Activated CD4-positive, CD25-positive, alpha-beta regulatory T cell treated with anti-CD3 and anti-CD28 coated beads, Interleukin-2, amount 50 U/mL, for 16 hours (primary cell): ENCODE results near the gene THSD4.

Source experiments
- DNase-seq: peaks from one replicate; pipeline ENCODE4 v3.0.0-alpha.2; 2020; ENCODE audit warnings: low read depth, low spot score

The THSD4 gene

GRCh38 chr15:71097890-71098289 lies 17.4 kb upstream of the THSD4 start:
- no peak for DNase-seq

GRCh38 chr15:71098920-71099319 lies 16.4 kb upstream of the THSD4 start:
- no peak for DNase-seq

GRCh38 chr15:71103102-71103676 lies 12.1 kb upstream of the THSD4 start:
- no peak for DNase-seq

- DNase-seq: no peak
Observed at GRCh38 chr15:71104636-71105035, 10.6 kb upstream of the THSD4 start.

GRCh38 chr15:71105444-71105843 lies 9.8 kb upstream of the THSD4 start:
- no peak for DNase-seq

GRCh38 chr15:71106802-71107500 lies 8.3 kb upstream of the THSD4 start:
- no peak for DNase-seq

- no peak for DNase-seq
Observed at GRCh38 chr15:71107501-71107815, 7.8 kb upstream of the THSD4 start.

GRCh38 chr15:71109130-71109529 lies 6.1 kb upstream of the THSD4 start:
- no peak for DNase-seq

- DNase-seq: no peak
Observed at GRCh38 chr15:71109905-71110304, 5.4 kb upstream of the THSD4 start.

- DNase-seq: no peak
Observed at GRCh38 chr15:71110405-71111180, 4.7 kb upstream of the THSD4 start.

GRCh38 chr15:71111181-71111565 lies 4.1 kb upstream of the THSD4 start:
- no peak for DNase-seq

GRCh38 chr15:71111950-71112349 lies 3.3 kb upstream of the THSD4 start:
- DNase-seq: no peak

- no peak for DNase-seq
Observed at GRCh38 chr15:71112429-71112828, 2.8 kb upstream of the THSD4 start.

GRCh38 chr15:71114066-71114680 lies 1.1 kb upstream of the THSD4 start:
- no peak for DNase-seq

- no peak for DNase-seq
Observed at GRCh38 chr15:71115567-71116351, 488 bp downstream of the THSD4 start.

GRCh38 chr15:71116366-71116765 lies 1.1 kb downstream of the THSD4 start:
- DNase-seq: no peak

GRCh38 chr15:71116942-71117341 lies 1.7 kb downstream of the THSD4 start:
- DNase-seq: no peak

- no peak for DNase-seq
Observed at GRCh38 chr15:71117714-71118305, 2.5 kb downstream of the THSD4 start.

GRCh38 chr15:71118345-71118744 lies 3.1 kb downstream of the THSD4 start:
- no peak for DNase-seq

- no peak for DNase-seq
Observed at GRCh38 chr15:71118881-71119632, 3.8 kb downstream of the THSD4 start.
